Cardiac muscle cell (in vitro differentiated cells and primary cell): ENCODE data around the gene FAM241A. TPM values are rescaled to one million over a fixed set of nuclear protein-coding genes. Genes with fewer than 3 reads are reported as not detected.
"Not testable (repeated sequence)": the region's sequence is repeated elsewhere in the genome, so short reads cannot be mapped to it uniquely, and the experiment has no call there.

Experiments used
- DNase-seq, 2 donors: peaks; one replicate each; pipeline versions ENCODE4 v3.0.0 to v3.0.0-alpha.2; 2010 to 2017; ENCODE audit warnings: low read depth in 1 of 2, low spot score in 1 of 2
- H3K27ac ChIP-seq: fragments of 200-600 bp; sonication (generic); 2 replicates; pipeline ENCODE4 v1.5.1; 2016
- H3K27me3 ChIP-seq: fragments of 200-600 bp; sonication (generic); 2 replicates; pipeline ENCODE4 v1.6.0; 2016; ENCODE audit warnings: control low read depth
- H3K36me3 ChIP-seq: fragments of 200-600 bp; sonication (generic); 2 replicates; pipeline ENCODE4 v1.5.1; 2016; ENCODE audit warnings: control low read depth
- H3K4me1 ChIP-seq: fragments of 200-600 bp; sonication (generic); 2 replicates; pipeline ENCODE4 v1.8.1; 2017; ENCODE audit warnings: low read depth, mild to moderate bottlenecking, mixed run types
- H3K4me3 ChIP-seq: fragments of 200-600 bp; sonication (generic); 2 replicates; pipeline ENCODE4 v1.5.1; 2016; ENCODE audit warnings: mild to moderate bottlenecking
- H3K9me3 ChIP-seq: fragments of 200-600 bp; sonication (generic); 2 replicates; pipeline ENCODE4 v1.5.1; 2017; ENCODE audit warnings: low read depth, mild to moderate bottlenecking, control low read depth
- polyA plus RNA-seq: library from polyadenylated mRNA; unstranded; fragments of >200 nt; fragmentation: Nextera tagmentation; extraction: Ambion mirVana; gene quantifications from 2 replicates; pipeline ENCODE4 v1.2.1, GENCODE V29; 2016
- total RNA-seq: library from RNA; depleted of rRNA; stranded (reverse); fragments of >200 nt; gene quantifications from 2 replicates; pipeline ENCODE4 v1.2.3, GENCODE V29; 2016
- TF ChIP-seq, protein P1 (sequence below): IDR thresholded peaks from 2 replicates; pipeline ENCODE4 v1.5.1; 2012; ENCODE audit warnings: low read depth, mild to moderate bottlenecking, low read length

FAM241A gene
- total and polyA plus RNA-seq, 2 experiments from 2014 or later: 2.3 to 4.3 TPM

DNA sequence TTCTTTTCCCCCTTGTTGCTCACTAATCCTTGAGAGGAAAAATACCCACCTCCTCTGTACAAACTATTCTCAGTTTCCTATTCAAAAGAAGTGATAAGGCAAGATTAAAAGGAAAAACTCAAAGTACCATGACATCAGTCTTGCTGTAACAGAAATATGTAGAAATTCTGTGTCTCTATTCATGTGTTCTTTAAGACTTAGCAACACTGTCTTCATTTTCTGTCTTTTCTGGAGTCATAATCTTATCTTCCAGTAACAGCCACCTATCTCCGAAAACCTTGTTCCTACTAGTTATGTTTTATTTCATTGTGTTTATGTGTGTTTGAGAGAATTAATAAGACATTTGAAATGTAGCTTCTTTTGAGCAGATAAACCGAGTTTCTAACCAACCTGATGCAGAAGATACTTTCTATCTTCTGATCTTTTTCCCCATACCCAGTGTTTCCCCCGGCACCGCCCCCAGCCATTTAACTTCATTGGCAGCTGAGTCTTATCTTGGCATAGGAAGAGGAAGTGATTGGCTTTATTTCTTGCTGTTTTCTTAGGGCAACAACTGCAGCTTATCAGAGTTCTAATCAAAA is 8.0 kb downstream of the FAM241A start:
- Histone ChIP-seq H3K27ac (no peak overlapping the region), H3K4me3 (no peak overlapping the region), H3K4me1 (no peaks in the 10 kb centered on the region), H3K27me3 (peaks cover 3% of the 10 kb centered on the region), H3K36me3 (no peaks in the 10 kb centered on the region), H3K9me3 (peaks cover under 1% of the 10 kb centered on the region)
- DNase-seq: no peak
- TF ChIP-seq, protein P1, sequence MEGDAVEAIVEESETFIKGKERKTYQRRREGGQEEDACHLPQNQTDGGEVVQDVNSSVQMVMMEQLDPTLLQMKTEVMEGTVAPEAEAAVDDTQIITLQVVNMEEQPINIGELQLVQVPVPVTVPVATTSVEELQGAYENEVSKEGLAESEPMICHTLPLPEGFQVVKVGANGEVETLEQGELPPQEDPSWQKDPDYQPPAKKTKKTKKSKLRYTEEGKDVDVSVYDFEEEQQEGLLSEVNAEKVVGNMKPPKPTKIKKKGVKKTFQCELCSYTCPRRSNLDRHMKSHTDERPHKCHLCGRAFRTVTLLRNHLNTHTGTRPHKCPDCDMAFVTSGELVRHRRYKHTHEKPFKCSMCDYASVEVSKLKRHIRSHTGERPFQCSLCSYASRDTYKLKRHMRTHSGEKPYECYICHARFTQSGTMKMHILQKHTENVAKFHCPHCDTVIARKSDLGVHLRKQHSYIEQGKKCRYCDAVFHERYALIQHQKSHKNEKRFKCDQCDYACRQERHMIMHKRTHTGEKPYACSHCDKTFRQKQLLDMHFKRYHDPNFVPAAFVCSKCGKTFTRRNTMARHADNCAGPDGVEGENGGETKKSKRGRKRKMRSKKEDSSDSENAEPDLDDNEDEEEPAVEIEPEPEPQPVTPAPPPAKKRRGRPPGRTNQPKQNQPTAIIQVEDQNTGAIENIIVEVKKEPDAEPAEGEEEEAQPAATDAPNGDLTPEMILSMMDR: no peak

DNA sequence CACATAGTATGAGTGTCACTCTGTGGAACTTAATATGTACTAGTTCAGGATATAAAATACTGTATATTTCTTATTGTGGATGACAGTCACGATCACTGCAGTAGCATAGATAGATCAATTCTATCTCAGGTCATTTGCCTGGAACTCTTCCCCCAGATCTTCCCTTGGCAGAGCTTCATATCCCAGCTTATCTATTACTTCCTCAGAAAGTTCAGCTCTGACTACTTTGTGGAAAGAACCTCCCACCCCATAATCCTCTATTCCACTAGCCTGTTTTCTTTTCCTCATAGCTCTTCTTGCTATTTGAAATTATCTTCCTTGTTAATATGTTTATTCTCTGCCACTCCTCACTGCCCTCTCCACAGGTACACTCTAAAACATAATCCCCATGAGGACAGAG is 10.9 kb downstream of the FAM241A start:
- Histone ChIP-seq H3K9me3 (peaks cover 3% of the 10 kb centered on the region), H3K27ac (no peak overlapping the region), H3K4me3 (no peak overlapping the region), H3K27me3 (no peaks in the 10 kb centered on the region), H3K36me3 (no peaks in the 10 kb centered on the region), H3K4me1 (no peaks in the 10 kb centered on the region)
- no peak for DNase-seq
- TF ChIP-seq, protein P1: no peak

DNA sequence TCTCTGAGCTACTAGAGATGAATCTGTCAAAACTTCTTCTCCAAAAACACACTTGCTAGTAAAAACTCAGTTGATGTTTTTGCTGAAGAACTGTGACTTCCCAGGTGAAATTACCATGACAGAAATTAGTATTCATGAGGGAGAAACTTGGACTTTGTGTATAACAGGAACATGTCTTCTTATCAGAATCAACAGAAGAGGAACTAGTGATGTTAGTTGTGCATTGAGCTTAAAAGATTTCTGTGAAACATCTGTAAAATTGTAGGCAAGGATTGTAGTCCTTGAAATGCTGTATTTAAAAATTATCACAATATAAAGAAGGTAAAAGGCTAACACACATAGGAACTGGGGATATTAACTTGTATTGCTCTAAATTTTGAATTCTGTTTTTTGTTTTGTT is 11.3 kb downstream of the FAM241A start:
- Histone ChIP-seq H3K27me3 (no peaks in the 10 kb centered on the region), H3K36me3 (no peaks in the 10 kb centered on the region), H3K9me3 (peaks cover 3% of the 10 kb centered on the region), H3K4me3 (no peak overlapping the region), H3K27ac (no peak overlapping the region), H3K4me1 (no peaks in the 10 kb centered on the region)
- TF ChIP-seq, protein P1: no peak
- no peak for DNase-seq

DNA sequence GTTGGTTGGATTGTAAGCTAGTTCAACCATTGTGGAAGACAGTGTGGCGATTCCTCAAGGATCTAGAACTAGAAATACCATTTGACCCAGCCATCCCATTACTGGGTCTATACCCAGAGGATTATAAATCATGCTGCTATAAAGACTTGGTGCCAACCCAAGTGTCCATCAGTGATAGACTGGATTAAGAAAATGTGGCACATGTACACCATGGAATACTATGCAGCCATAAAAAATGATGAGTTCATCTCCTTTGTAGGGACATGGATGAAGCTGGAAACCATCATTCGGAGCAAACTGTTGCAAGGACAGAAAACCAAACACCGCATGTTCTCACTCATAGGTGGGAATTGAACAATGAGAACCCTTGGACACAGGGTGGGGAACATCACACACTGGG is 18.5 kb downstream of the FAM241A start:
- H3K36me3 ChIP-seq, H3K4me3 ChIP-seq, H3K9me3 ChIP-seq, H3K27me3 ChIP-seq, DNase-seq, H3K27ac ChIP-seq, H3K4me1 ChIP-seq: not testable (repeated sequence)

DNA sequence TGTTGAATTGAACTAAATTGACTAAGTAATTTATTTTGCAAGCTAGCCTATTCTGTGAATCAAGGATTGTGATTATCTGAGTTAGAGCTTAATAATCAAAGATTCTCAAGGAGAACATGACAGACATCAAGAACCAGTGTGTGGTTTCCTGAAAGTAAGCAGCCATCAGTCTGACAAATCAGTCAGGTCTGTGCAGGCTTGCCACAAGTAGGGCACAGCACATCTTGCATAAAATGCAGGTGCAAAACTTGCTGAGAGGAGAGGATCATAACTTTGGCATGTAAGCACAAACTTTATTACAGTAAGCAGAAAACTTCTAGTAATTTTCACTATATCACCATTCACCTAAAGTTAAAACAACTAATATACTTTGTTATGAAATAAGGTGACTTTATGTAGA is 22.5 kb downstream of the FAM241A start:
- Histone ChIP-seq H3K9me3 (no peaks in the 10 kb centered on the region), H3K4me1 (no peaks in the 10 kb centered on the region), H3K4me3 (no peak overlapping the region), H3K27me3 (no peaks in the 10 kb centered on the region), H3K27ac (no peak overlapping the region), H3K36me3 (no peaks in the 10 kb centered on the region)
- TF ChIP-seq, protein P1: no peak
- DNase-seq: no peak

DNA sequence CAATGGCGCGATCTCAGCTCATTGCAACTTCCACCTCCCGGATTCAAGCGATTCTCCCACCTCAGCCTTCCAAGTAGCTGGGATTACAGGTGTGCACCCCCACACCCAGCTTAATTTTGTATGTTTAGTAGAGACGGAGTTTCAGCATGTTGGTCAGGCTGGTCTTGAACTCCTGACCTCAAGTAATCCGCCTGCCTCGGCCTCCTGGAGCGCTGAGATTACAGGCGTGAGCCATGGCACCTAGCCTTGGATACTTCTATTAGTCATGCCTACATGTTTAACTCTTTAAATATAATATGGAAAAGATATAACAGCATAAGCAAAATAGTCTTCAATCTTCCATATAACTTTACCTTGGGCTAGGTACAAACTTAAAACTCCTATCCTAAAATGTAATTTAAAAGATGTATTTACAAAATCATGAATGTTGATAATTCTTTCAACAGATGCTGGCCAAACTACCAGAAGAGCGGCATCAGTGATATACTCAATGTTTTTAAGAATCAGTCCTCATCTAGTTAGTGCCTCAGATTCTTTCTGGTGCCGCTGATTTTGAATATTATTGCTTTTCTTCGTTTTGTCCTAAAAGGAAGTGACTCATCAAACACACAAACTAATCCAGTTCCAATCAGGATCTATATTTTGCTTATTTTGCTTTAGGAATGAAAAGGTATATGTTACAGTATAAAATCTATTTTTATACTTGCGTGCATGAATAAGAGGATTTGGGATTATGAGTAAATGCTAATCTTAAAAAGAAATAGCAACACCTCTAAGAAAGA is 23.7 kb downstream of the FAM241A start:
- no peaks in the 10 kb centered on the region for H3K27me3 ChIP-seq
- no peaks in the 10 kb centered on the region for H3K36me3 ChIP-seq
- H3K9me3 ChIP-seq: no peaks in the 10 kb centered on the region
- no peak overlapping the region for H3K27ac ChIP-seq
- TF ChIP-seq, protein P1: no peak
- no peak overlapping the region for H3K4me3 ChIP-seq
- DNase-seq: no peak
- H3K4me1 ChIP-seq: no peaks in the 10 kb centered on the region
